Natural killer cell (primary cell): ENCODE data around the gene GALNT2. TPM values are rescaled to one million over a fixed set of nuclear protein-coding genes. Genes with fewer than 3 reads are reported as not detected.

Experiments
- ATAC-seq, 3 donors: fragments of 150-1000 bp in 2 of 3; fragments of 200-7000 bp in 1 of 3; cut with Tn5 transposase; 1 replicate in 1 of 3; 2 replicates in 2 of 3; pipeline ENCODE4 v1.10.0; 2021; ENCODE audit warnings: mild to moderate bottlenecking in 2 of 3, moderate library complexity in 2 of 3
- DNase-seq, 2 donors: peaks; one replicate each; pipeline versions ENCODE4 v3.0.0 to v3.0.0-alpha.2; 2013 to 2021; ENCODE audit warnings: mixed read lengths in 1 of 2
- H3K27ac ChIP-seq: one replicate; pipeline ENCODE4 v1.5.1; 2013; ENCODE audit warnings: mild to moderate bottlenecking, low read length
- H3K27me3 ChIP-seq: one replicate; pipeline ENCODE4 v1.6.1; 2013; ENCODE audit warnings: low read length; ENCODE audit not compliant: control insufficient read depth, insufficient read depth
- H3K36me3 ChIP-seq: one replicate; pipeline ENCODE4 v1.6.1; 2013; ENCODE audit warnings: low read length; ENCODE audit not compliant: control insufficient read depth, insufficient read depth
- H3K4me1 ChIP-seq: one replicate; pipeline ENCODE4 v1.6.1; 2013; ENCODE audit warnings: low read length; ENCODE audit not compliant: control insufficient read depth, insufficient read depth
- H3K4me3 ChIP-seq: one replicate; pipeline ENCODE4 v1.5.1; 2013; ENCODE audit warnings: low read length
- H3K9me3 ChIP-seq: one replicate; pipeline ENCODE4 v1.6.1; 2013; ENCODE audit warnings: low read length; ENCODE audit not compliant: control insufficient read depth, insufficient read depth
- H3K27ac Mint-ChIP-seq, 2 donors: one replicate each; pipeline ENCODE4 v1.8.0; 2022; ENCODE audit warnings: mild to moderate bottlenecking in 2 of 2, mixed read lengths in 2 of 2, moderate library complexity in 1 of 2
- H3K27me3 Mint-ChIP-seq, 2 donors: one replicate each; pipeline ENCODE4 v1.8.0; 2022; ENCODE audit warnings: low read depth in 2 of 2, mixed read lengths in 2 of 2
- H3K36me3 Mint-ChIP-seq: one replicate; pipeline ENCODE4 v1.8.0; 2022; ENCODE audit warnings: mixed read lengths
- H3K4me1 Mint-ChIP-seq, 2 donors: one replicate each; pipeline ENCODE4 v1.8.0; 2022; ENCODE audit warnings: mixed read lengths in 2 of 2
- H3K4me3 Mint-ChIP-seq: one replicate; pipeline ENCODE4 v1.8.0; 2022; ENCODE audit warnings: mild to moderate bottlenecking, moderate library complexity, mixed read lengths
- H3K9me3 Mint-ChIP-seq, 2 donors: one replicate each; pipeline ENCODE4 v1.8.0; 2022; ENCODE audit warnings: mixed read lengths in 2 of 2
- WGBS: methylation state at CpG from one replicate; pipeline ENCODE4 v1.1.7; 2013; ENCODE audit warnings: missing lambda C conversion rate; ENCODE audit not compliant: insufficient coverage; 5-methylcytosine and 5-hydroxymethylcytosine counted together
- intact Hi-C: fragments of 100-400 bp; cut with micrococcal nuclease; formaldehyde crosslinking; loops from one replicate; pipeline ENCODE4 v1.14.2; 2022
- total RNA-seq, 4 donors: library from RNA; stranded (reverse); fragments of 120-200 nt in 1 of 4; gene quantifications; one replicate each; pipeline versions ENCODE4 v1.2.3 to v1.2.4, GENCODE V29; 2013 to 2022
- TF ChIP-seq, protein P1 (sequence below): fragments of 200-600 bp; IDR thresholded peaks from one replicate; pipeline ENCODE4 v1.8.0; 2022; ENCODE audit warnings: antibody characterized with exemption

GALNT2 gene
- total RNA-seq, 3 donors from 2014 or later (not counting 1 experiment from before 2014, with no cell fraction given), result 31.2 to 53.6 (median 47.3) TPM

DNA sequence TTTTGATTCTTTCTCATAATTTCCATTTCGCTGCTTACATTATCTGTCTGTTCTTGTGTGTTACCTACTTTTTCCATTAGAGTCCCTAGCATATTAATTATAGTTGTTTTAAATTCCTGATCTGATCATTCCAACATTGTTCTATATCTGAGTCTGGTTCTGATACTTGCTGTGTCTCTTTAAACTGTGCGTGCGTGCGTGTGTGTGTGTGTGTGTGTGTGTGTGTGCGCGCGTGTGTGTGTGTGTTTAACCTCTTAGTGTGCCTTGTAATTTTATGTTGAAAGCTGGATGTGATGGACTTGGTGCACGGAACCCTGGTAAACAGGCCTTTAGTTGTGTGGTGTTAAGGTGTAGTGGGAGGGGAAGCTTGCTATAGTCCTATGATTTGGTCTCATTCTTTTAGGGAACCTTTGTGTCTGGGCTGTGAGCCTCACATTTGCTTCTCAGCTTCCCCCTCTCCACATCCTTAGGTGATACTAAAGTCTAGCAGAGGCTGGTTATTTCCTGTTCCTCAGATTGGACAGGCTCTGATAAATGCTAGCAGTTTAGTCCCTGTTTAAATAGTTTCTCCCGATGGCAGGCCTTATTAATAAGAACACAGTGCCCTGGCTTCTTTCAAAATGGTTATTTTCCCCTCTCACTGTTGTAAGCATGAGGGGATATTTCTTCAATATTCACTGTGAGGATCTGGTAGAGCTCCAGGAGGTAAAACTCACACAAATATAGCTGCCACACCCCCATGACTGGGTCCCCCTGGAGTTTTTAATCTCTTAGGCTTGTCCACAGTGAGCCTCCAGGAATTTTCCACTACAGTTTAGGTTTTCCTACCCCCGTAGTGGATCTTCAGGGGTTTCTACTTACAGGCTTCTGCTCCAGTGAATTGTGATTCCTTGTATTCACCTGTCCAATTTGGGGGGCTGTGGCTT, 118.3 kb downstream of the GALNT2 start:
- H3K27me3 ChIP-seq, result no peaks in the 10 kb centered on the region
- Mint-ChIP-seq H3K36me3 (peaks cover 8% of the 10 kb centered on the region), H3K9me3 (no peaks in the 10 kb centered on the region), H3K27me3 (no peaks in the 10 kb centered on the region), H3K4me3 (peak overlapping the region; percentile 35), H3K4me1 (peaks cover 42 to 50% of the 10 kb centered on the region in 2 donors), H3K27ac (peak overlapping the region; percentile 64 to 72)
- no peak overlapping the region for H3K27ac ChIP-seq
- no peak overlapping the region for H3K4me3 ChIP-seq
- H3K9me3 ChIP-seq, result no peaks in the 10 kb centered on the region
- TF ChIP-seq, protein P1, sequence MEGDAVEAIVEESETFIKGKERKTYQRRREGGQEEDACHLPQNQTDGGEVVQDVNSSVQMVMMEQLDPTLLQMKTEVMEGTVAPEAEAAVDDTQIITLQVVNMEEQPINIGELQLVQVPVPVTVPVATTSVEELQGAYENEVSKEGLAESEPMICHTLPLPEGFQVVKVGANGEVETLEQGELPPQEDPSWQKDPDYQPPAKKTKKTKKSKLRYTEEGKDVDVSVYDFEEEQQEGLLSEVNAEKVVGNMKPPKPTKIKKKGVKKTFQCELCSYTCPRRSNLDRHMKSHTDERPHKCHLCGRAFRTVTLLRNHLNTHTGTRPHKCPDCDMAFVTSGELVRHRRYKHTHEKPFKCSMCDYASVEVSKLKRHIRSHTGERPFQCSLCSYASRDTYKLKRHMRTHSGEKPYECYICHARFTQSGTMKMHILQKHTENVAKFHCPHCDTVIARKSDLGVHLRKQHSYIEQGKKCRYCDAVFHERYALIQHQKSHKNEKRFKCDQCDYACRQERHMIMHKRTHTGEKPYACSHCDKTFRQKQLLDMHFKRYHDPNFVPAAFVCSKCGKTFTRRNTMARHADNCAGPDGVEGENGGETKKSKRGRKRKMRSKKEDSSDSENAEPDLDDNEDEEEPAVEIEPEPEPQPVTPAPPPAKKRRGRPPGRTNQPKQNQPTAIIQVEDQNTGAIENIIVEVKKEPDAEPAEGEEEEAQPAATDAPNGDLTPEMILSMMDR, result no peak
- H3K36me3 ChIP-seq, result no peaks in the 10 kb centered on the region
- ATAC-seq, result peak in 1 of 3 donors; percentile 37
- intact Hi-C loops, result no loop called here
- no peak for DNase-seq
- 60% methylated on average over 9 of the region's 10 CpGs for WGBS
- H3K4me1 ChIP-seq, result peaks cover 25% of the 10 kb centered on the region

DNA sequence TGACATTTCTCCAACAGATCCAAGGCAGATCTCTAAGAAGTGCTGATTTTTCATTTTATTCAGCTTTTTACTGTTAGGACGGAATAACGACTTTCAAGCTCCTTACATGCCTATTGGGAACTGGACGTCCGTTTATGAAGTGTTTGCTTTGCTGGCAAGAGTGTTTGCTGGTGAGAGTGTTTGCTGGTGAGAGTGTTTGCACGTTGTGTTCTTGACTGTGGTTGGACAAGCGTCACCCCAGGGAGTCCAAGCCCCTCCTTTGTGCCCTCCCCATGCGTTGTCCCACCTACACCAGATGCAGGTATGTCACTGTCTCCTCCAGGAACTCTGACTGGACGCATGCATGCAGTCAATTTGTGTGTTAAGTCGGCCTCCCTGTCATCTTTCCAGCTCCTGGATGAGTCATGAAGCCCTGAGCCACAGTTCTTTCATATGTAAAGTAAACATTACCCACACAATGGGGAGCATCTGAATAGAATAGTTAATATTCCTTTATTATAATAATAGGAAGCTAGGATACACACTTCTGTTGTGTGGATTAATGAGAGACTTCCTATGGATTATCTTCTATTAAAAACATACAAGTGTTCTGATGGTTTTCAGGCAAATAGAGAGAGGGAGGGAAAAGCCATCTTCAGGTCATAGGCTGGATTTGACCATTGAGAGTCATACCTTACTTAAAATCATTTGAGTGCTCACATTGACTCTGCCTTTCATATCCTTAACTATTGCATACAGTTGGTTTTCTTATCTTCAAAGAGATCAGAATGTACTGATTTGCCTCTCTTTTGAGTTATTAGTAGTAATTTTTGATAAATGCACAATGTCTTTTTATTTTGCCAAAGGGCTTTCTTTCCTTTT, 119.2 kb downstream of the GALNT2 start:
- WGBS, result 75% methylated on average over 9 of the region's 9 CpGs
- H3K9me3 Mint-ChIP-seq, result no peaks in the 10 kb centered on the region
- H3K4me1 Mint-ChIP-seq, result peaks cover 42 to 46% of the 10 kb centered on the region in 2 donors
- DNase-seq (no peak), ATAC-seq (peak in 2 of 3 donors; percentile 21 to 28)
- peak overlapping the region; percentile 64 to 75 for H3K27ac Mint-ChIP-seq
- no peaks in the 10 kb centered on the region for H3K27me3 Mint-ChIP-seq
- no peak overlapping the region for H3K27ac ChIP-seq
- TF ChIP-seq, protein P1, result no peak
- H3K36me3 Mint-ChIP-seq, result peaks cover 8% of the 10 kb centered on the region
- H3K4me3 ChIP-seq, result no peak overlapping the region
- no peaks in the 10 kb centered on the region for H3K27me3 ChIP-seq
- peaks cover 25% of the 10 kb centered on the region for H3K4me1 ChIP-seq
- H3K36me3 ChIP-seq, result no peaks in the 10 kb centered on the region
- peak overlapping the region; percentile 75 for H3K4me3 Mint-ChIP-seq
- H3K9me3 ChIP-seq, result no peaks in the 10 kb centered on the region
- intact Hi-C loops, result no loop called here

DNA sequence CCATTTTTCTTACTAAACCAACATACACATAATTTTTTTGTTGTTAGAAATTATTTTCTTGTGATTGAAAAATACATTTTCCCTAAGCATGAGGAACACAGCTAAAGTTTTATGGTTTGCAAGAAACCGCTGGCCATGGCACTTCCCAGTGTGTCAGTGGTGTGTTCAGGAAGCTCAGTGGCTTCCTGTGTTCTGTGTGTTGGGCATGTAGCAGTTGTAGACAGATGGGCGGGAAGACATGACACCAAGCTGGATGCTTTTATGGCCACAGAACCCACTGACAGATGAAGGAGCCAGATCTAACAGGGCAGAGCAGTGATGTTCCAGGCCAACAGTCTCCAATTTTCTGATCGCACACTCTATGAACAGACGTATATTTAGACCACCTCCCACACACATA, 119.8 kb downstream of the GALNT2 start:
- intact Hi-C loops, result no loop called here
- Mint-ChIP-seq H3K27me3 (no peaks in the 10 kb centered on the region), H3K9me3 (no peaks in the 10 kb centered on the region), H3K4me1 (peaks cover 42 to 45% of the 10 kb centered on the region in 2 donors), H3K36me3 (peaks cover 8% of the 10 kb centered on the region), H3K27ac (peak overlapping the region; percentile 64 to 75), H3K4me3 (peak overlapping the region; percentile 75)
- Histone ChIP-seq H3K27ac (peak overlapping the region; percentile 30), H3K4me3 (no peak overlapping the region), H3K9me3 (no peaks in the 10 kb centered on the region), H3K4me1 (peaks cover 25% of the 10 kb centered on the region), H3K36me3 (no peaks in the 10 kb centered on the region), H3K27me3 (no peaks in the 10 kb centered on the region)
- ATAC-seq (peak; percentile 46 to 91 (median 60)), DNase-seq (peak in 1 of 2 donors; percentile 26)
- TF ChIP-seq, protein P1, result no peak
- WGBS, result 11% methylated on average over 4 of the region's 4 CpGs
